Measurements from ENCODE around the gene CFAP77.

CFAP77 gene

GRCh38 chr9:132597073-132597775 lies 187.2 kb downstream of the CFAP77 start:
- DNase-seq (ENCODE audit: low read depth): no peak

- no peak for DNase-seq (ENCODE audit: low read depth)
Observed at GRCh38 chr9:132600326-132600984, 190.4 kb downstream of the CFAP77 start.

DNA sequence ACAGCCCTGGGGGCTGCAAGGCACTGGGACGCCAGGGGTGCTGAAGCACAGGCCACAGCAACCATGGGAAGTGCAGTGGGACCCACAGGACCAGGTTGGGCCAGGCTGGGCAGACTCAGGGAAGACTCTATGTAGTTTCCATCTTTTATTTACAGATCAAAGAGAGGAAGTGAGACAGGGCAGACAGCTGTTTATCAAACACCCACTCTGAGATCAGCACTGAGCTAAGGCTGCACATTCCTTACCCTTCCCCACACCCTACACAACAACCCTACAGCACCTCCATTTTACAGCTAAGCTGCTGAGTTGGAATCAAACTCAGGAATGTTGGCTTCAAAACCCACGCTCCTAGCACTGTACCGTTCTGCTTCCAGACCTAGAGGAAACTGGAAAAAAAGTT lies 192.2 kb downstream of the CFAP77 start:
- no peak for DNase-seq (ENCODE audit: low read depth)

DNA sequence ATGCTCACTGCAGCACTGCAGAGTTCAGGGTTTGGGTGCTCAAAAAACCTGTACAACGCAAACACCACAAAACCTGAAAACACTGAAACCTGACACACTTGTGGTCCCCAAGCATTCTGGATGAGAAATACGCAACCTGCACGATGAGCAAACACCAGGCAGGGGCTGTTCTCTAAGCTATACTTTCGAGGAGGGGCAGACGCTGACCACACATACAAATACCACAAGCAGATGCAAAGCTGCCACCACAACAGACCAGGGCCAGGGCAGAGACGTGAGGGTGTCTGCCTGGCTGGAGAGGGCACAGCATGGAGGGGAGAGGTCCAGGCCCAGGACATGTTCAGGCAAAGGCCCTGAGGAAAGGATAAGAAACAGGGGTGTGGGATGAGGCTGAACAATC lies 195.4 kb downstream of the CFAP77 start:
- DNase-seq (ENCODE audit: low read depth): no peak

DNA sequence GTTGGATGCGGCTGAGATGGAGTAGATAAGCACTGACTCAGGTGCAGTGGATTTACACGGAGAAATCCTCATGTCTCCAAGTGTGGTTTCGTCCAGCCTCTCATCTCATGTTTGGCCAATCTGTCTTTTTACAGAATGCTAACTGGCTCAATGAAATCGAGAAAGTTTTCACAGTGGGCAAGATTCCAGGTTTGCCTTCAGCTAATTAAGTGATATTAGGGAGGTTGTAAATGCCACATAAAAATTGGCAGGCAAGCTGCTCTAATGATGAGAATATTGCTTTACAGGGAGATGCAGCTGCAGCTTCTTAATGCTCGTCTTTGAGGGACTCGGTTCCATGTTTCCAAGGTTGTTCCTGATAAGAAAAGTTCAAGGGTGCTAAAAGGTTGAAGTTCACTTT lies 196.1 kb downstream of the CFAP77 start:
- DNase-seq (ENCODE audit: low read depth): no peak

GRCh38 chr9:132609184-132609583 lies 199.2 kb downstream of the CFAP77 start:
- no peak for DNase-seq (ENCODE audit: low read depth)

DNA sequence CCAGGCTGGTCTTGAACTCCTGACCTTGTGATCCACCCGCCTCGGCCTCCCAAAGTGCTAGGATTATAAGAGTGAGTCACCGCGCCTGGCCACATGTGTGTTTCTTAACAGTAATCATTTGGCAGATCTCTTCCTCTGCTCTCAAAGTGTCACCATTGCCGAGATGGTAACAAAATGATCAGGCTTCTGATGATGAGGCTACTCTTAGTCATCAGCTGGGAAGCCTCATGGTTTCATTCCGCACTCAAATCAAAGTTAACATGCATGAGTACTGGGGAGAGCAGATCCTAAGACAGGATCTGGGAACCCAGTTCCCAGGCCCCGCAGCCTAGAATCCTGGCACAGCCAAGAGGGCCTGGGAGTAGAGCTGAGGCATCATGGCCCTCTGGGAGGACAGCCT lies 199.8 kb downstream of the CFAP77 start:
- peak; percentile 93 for DNase-seq (ENCODE audit: low read depth)

GRCh38 chr9:132610661-132611060 lies 200.7 kb downstream of the CFAP77 start:
- DNase-seq (ENCODE audit: low read depth): no peak

GRCh38 chr9:132614324-132614723 lies 204.3 kb downstream of the CFAP77 start:
- DNase-seq (ENCODE audit: low read depth): no peak

DNA sequence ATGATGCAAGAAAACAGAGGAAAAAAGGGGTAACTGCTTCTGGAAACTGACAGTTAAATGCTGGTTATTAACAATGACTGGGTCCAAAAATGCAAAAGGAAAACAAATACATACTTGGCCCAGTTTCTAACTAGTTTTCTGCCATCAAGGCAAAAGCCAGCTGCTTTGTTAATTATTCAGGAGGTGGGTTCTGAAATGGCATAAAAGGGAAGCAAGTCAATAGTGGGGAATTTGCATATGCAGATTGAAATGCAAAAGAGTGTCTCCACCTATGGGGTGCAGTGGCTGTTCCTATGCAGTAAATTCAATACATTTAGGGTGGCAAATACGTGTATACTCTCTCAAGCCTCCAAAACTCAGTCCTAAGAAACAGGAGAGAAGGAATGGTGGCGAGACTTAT lies 205.8 kb downstream of the CFAP77 start:
- no peak for DNase-seq (ENCODE audit: low read depth)

DNA sequence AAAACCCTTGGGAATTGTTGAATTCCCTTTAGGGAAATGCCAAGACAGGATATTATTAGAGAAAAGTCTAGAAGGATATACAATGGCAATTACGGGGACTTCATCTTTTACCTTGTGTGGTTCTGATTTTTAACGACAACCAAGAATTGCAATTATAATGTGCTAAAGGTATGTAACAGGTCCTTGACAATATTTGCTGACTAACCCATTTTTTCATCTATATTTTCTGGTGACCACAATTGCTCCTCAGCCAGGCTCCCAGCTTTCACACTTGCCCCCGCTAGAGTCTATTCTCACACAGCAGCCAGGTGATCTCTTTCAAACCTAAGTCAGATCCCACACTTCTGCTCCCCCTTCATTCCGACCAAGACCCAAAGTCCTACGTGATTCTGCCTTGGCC lies 206.7 kb downstream of the CFAP77 start:
- DNase-seq (ENCODE audit: low read depth): no peak

DNA sequence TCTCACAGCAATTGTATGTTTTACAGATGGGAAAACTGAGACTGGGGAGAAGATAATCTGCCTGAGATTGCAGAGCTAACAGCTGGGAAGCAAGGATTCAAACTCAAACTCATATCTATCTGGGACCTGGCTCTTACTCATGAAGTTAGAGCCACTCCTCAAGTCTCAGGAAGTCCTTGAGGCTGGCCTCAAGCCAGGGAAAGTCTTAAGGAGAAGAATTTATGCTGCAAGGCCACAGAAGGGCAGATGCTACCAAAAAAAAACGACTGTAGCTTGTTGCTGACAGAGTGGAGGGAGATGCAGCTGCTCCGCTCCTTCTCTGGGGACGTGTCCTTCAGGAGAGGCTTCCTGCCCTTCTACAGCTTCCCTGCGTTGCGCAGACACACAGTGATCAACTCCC lies 212.1 kb downstream of the CFAP77 start:
- no peak for DNase-seq (ENCODE audit: low read depth)
